ENCODE data around the gene SLC44A1. TPM values are rescaled to one million over a fixed set of nuclear protein-coding genes. Genes with fewer than 3 reads are reported as not detected.

The SLC44A1 gene
- total RNA-seq, 1 donor from 2014 or later = 69.7 TPM

DNA sequence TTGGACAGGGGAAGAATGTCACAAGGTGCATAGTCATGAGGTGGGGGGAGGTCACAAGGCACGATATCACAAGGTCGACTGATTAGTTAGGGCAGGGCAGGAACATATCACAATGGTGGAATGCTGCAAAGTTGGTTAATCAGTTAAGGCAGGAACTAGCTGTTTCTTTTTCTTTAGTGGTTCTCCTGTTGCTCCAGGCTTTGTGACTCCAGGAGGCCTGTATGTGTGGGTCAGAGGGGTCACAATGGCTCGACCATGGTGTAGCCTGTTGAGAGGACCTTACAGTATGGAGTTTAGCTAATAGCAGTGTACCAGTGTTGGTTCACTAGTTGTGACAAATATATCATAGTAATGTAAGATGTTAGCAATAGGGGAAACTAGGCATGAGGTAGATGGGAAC is 191.0 kb downstream of the SLC44A1 start:
- no peak for DNase-seq (ENCODE audit: low spot score)
- Mint-ChIP-seq H3K4me1 (ENCODE audit: unreplicated experiment) (peaks cover 6% of the 10 kb centered on the region), H3K9me3 (ENCODE audit: unreplicated experiment) (no peaks in the 10 kb centered on the region), H3K36me3 (ENCODE audit: low read depth, unreplicated experiment) (no peaks in the 10 kb centered on the region), H3K4me3 (ENCODE audit: unreplicated experiment) (no peak overlapping the region), H3K27me3 (ENCODE audit: unreplicated experiment) (no peaks in the 10 kb centered on the region), H3K27ac (ENCODE audit: unreplicated experiment) (no peak overlapping the region)
- TF ChIP-seq, protein P1, sequence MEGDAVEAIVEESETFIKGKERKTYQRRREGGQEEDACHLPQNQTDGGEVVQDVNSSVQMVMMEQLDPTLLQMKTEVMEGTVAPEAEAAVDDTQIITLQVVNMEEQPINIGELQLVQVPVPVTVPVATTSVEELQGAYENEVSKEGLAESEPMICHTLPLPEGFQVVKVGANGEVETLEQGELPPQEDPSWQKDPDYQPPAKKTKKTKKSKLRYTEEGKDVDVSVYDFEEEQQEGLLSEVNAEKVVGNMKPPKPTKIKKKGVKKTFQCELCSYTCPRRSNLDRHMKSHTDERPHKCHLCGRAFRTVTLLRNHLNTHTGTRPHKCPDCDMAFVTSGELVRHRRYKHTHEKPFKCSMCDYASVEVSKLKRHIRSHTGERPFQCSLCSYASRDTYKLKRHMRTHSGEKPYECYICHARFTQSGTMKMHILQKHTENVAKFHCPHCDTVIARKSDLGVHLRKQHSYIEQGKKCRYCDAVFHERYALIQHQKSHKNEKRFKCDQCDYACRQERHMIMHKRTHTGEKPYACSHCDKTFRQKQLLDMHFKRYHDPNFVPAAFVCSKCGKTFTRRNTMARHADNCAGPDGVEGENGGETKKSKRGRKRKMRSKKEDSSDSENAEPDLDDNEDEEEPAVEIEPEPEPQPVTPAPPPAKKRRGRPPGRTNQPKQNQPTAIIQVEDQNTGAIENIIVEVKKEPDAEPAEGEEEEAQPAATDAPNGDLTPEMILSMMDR (IDR thresholded peaks at IDR 0.05; ENCODE audit: unreplicated experiment) = no peak

DNA sequence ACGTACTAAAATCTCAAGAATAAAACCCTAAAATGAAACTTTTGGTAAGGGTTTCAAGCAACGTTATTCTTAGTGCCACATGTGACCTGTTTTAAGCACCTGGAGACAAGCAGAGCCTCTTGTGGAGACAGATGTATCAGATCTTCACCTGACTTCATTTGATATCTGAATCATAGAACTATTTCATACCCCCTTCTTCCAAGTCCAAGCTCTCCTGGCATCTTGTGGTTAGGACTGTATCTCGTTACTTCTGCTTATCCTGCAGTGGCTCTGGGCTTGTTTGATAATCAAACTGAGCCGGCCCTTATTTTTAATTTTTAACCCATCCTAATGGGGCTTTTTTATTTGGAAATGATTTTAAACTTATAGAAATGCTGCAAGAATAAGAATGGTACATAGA is 192.3 kb downstream of the SLC44A1 start:
- Mint-ChIP-seq H3K27ac (ENCODE audit: unreplicated experiment) (no peak overlapping the region), H3K36me3 (ENCODE audit: low read depth, unreplicated experiment) (no peaks in the 10 kb centered on the region), H3K9me3 (ENCODE audit: unreplicated experiment) (no peaks in the 10 kb centered on the region), H3K4me1 (ENCODE audit: unreplicated experiment) (peaks cover 6% of the 10 kb centered on the region), H3K4me3 (ENCODE audit: unreplicated experiment) (no peak overlapping the region), H3K27me3 (ENCODE audit: unreplicated experiment) (no peaks in the 10 kb centered on the region)
- DNase-seq (ENCODE audit: low spot score) = no peak
- TF ChIP-seq, protein P1 (IDR thresholded peaks at IDR 0.05; ENCODE audit: unreplicated experiment) = no peak

DNA sequence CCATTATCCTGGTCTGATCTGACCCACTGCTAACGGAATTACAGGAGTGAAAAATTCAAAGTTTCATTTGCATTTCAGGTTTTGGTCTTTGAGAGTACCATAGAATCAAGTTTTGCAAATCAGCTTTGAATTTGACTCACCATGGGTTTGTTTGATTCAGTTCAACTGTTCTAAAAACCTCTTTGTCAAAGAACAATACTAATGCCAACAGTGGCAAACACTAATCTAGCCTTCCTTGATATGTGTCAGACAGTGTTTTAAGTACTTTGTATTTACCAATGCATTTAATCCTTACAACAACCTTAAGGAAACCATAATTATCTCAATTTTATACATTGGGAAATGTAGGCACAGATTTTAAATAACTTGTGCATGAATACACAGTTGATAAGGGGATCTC is 193.3 kb downstream of the SLC44A1 start:
- Mint-ChIP-seq H3K9me3 (ENCODE audit: unreplicated experiment) (no peaks in the 10 kb centered on the region), H3K4me3 (ENCODE audit: unreplicated experiment) (no peak overlapping the region), H3K27me3 (ENCODE audit: unreplicated experiment) (no peaks in the 10 kb centered on the region), H3K4me1 (ENCODE audit: unreplicated experiment) (peaks cover 3% of the 10 kb centered on the region), H3K36me3 (ENCODE audit: low read depth, unreplicated experiment) (no peaks in the 10 kb centered on the region), H3K27ac (ENCODE audit: unreplicated experiment) (no peak overlapping the region)
- DNase-seq (ENCODE audit: low spot score) = no peak
- TF ChIP-seq, protein P1 (IDR thresholded peaks at IDR 0.05; ENCODE audit: unreplicated experiment) = no peak

DNA sequence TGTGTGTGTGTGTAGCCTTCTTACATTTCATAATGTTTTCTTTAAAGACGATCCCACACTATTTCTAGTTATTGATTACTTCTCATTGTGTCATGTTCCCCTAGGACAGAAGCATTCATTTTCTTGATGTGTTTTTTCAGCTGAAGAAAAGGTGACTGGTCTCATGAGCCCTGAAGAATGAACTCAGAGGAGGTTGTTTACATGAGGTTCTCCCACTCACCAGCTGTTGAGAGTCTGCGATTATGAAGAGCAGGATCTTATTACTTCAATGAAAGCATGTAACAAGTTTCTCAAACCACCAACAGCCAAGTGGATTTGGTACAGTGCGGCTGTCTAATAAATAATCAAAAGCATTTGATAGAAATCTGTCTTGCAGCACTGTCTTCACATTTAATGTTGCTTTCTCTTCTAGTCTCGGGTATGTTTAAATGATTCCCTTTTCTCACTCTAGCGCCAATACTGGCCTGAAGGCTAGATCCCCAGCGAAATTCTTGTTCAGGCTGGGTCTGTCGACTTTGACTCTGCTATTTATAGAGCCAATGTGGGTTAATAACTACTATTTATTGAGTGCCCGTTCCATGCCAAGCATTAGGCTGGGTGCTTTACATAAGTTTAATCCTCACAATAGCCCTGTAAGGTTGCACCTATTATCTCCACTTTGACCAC is 193.8 kb downstream of the SLC44A1 start:
- DNase-seq (ENCODE audit: low spot score) = no peak

DNA sequence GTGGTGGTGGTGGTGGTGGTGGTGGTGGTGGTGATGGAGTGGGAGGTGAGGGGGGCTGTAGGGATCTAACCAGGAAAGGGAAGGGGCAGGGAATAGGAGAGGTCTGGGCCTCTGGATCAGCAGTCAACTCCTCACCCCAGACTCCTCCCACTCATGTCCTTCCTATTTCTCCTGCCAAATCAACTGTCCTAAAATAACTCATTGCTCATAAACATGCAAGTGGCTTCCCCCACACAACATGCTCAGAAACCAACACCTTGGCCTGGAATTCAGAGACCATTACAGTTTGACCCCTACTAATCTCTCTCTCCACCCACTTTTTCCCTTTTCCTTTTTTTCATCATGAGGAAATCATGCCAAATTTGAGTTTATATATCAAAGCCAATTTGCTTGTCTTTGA is 195.0 kb downstream of the SLC44A1 start:
- Mint-ChIP-seq H3K4me3 (ENCODE audit: unreplicated experiment) (no peak overlapping the region), H3K4me1 (ENCODE audit: unreplicated experiment) (peaks cover 3% of the 10 kb centered on the region), H3K27me3 (ENCODE audit: unreplicated experiment) (peaks cover 2% of the 10 kb centered on the region), H3K36me3 (ENCODE audit: low read depth, unreplicated experiment) (no peaks in the 10 kb centered on the region), H3K9me3 (ENCODE audit: unreplicated experiment) (no peaks in the 10 kb centered on the region), H3K27ac (ENCODE audit: unreplicated experiment) (no peak overlapping the region)
- TF ChIP-seq, protein P1 (IDR thresholded peaks at IDR 0.05; ENCODE audit: unreplicated experiment) = no peak
- no peak for DNase-seq (ENCODE audit: low spot score)

More for the DNA sequence above, 193.8 kb downstream of the SLC44A1 start:
- Mint-ChIP-seq H3K36me3 (ENCODE audit: low read depth, unreplicated experiment) (no peaks in the 10 kb centered on the region), H3K27ac (ENCODE audit: unreplicated experiment) (no peak overlapping the region), H3K27me3 (ENCODE audit: unreplicated experiment) (no peaks in the 10 kb centered on the region), H3K9me3 (ENCODE audit: unreplicated experiment) (no peaks in the 10 kb centered on the region), H3K4me3 (ENCODE audit: unreplicated experiment) (no peak overlapping the region), H3K4me1 (ENCODE audit: unreplicated experiment) (peaks cover 3% of the 10 kb centered on the region)
- TF ChIP-seq, protein P1 (IDR thresholded peaks at IDR 0.05; ENCODE audit: unreplicated experiment) = no peak

Data from endothelial cell (in vitro differentiated cells).